NT2/D1 (cell line): ENCODE data around the gene MAP3K5.

Experiments
- SUZ12 ChIP-seq: IDR thresholded peaks from 2 replicates; pipeline ENCODE4 v1.6.1; 2011; ENCODE audit not compliant: insufficient read length, insufficient read depth; ENCODE audit errors: extremely low read depth
- YY1 ChIP-seq: IDR thresholded peaks from 2 replicates; pipeline ENCODE4 v1.6.1; 2011; ENCODE audit not compliant: insufficient read length, insufficient read depth

DNA sequence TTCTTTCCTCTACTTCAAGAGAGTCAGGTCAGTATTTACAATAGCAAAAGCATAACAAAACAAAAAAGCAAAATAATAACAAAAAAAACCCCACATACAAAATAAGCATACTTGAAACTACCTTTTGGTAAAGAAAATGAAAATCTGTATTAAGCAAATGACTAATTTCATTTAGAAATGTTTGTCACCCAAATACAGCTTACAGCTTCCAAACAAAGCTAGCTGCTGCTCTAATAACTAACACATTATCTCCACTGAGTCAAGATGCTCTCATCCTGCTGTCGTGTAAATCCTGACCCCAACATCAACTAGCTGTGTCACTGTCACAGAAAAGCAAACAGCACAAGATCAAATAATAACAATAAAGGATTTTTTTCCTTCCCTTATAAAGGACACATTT, 263.8 kb downstream of the MAP3K5 start:
- TF ChIP-seq YY1 (no peak), SUZ12 (no peak)
